ENCODE measurements around the gene SLC7A6. TPM values are rescaled to one million over a fixed set of nuclear protein-coding genes. Genes with fewer than 3 reads are reported as not detected.

SLC7A6 gene
- total RNA-seq (2014; rRNA removed; shearing (Covaris generic)): 16.8 and 19.8 TPM in 2 replicates

DNA sequence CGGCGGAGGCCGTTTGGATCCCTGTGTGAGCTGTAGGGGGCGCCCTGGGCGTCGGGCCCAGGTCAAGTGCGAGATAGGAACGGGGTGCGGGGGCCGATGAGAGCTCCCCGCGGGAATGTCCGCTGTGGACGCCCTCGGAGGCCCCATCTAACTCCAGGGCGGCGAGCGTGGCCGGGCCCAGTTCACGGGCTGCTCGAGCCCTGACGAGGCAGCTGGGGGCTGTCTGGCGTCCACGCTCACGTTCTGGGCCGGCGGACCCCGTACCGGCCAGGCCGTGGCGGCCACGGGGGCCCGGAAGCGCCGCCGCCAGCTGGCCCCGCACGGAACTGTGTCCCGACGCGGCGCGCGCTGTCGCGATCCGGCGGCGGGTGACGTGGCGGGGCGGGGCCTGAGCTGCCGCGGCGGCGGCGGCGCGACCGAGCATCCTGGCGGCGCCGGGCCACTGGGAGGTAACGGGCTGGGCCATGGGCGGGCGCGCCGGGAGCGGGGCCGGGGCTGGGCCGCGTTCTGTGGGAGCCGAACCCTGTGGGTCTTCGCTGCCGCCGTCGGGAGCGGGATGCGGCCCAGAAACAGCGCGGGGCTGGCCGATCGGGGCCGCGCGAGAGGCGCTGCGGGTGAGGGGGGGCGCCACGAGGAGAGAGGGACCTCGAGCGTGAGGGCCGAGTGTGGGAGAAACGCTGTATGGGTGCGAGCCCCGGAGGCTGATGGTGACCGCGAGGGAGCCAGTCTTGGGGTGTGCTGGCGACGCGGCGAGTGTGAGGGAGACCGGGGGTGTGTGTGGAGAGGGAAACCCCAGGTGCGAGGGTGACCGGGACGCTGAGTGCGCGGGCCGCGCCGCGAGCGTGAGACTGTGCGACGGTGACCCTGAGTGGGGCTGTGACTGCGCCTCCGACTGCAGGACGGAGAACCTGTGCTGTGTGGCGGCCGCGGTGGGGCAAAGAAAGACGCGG is at the start of gene SLC7A6:
Gene SLC7A6 (plus strand): TSS at position 399 of the 950 bp plus-strand sequence. CDS start 10,201 bp downstream, outside the sequence.
- peak; percentile 96 for DNase-seq
- peaks cover 4% of the 10 kb centered on the region; the same call in 1 of the 2 replicates for H3K27me3 ChIP-seq (ENCODE audit: control insufficient read depth, insufficient read depth, low read length)
- H3K36me3 ChIP-seq (replicated peaks; ENCODE audit: control insufficient read depth, insufficient read depth, low read length): no peaks in the 10 kb centered on the region; the same call in 1 of the 2 replicates
- H3K4me3 ChIP-seq (ENCODE audit: insufficient read depth, low read depth, low read length): peak within 1 kb of the TSS; percentile 96

DNA sequence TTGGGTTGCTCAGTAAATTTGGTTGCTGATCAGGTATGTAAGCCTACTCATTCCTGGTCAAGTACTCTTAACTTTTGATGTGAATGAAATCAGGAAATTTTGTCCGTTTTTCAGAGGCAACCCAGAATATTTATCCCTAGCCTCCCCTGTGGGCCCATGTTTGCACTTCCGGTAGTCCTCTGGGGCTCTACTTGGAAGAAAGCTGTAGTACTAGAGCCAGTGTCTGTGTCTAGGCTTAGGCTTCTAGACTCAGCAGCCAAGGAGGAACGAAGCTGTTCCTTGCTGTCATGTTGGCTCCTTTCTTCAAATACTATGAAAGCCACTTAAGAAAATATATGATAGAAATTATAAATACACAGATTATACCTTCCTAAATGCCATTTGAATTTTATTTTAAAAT is 49.6 kb upstream of the SLC7A6 start:
- no peak for DNase-seq
- Histone ChIP-seq H3K4me3 (ENCODE audit: insufficient read depth, low read depth, low read length) (no peak overlapping the region), H3K27me3 (ENCODE audit: control insufficient read depth, insufficient read depth, low read length) (no peaks in the 10 kb centered on the region), H3K36me3 (replicated peaks; ENCODE audit: control insufficient read depth, insufficient read depth, low read length) (no peaks in the 10 kb centered on the region)

DNA sequence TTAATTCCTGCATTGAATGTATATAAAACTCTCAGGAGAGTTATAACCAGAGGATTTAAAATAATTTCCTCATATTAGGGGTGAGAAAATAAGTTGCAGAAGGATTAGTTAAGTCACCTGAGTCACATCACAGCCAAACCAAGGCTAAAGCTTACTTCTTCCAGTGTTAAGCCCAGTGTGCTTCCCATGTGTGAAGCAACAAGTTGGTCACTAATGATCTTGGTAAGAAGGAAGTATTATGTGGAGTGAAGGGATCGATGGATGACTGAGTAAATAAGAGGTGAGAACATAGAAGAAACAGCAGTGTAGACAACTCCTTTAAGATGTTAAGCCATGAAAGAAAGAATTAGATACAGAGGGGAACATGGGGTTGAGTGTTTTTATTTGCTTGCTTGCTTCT is 49.0 kb upstream of the SLC7A6 start:
- Histone ChIP-seq H3K27me3 (ENCODE audit: control insufficient read depth, insufficient read depth, low read length) (no peaks in the 10 kb centered on the region), H3K36me3 (replicated peaks; ENCODE audit: control insufficient read depth, insufficient read depth, low read length) (no peaks in the 10 kb centered on the region), H3K4me3 (ENCODE audit: insufficient read depth, low read depth, low read length) (no peak overlapping the region)
- DNase-seq: no peak

DNA sequence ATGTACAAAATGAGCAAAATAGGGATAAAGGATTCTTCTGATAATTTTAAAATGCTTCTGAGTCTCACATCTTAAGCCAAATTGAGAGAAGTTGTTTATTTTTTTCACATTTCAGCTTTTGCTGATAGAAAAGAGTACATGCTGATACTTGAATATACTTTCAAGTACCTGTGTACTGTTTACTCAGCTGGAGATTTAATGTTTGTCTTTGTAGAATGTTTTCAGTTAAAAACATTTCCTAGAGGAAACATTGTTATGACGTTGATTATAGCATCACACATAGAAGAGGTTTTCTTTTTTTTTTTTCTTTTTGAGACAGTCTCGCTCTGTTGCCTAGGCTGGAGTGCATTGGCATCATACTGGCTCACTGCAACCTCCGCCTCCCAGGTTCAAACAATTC is 48.1 kb upstream of the SLC7A6 start:
- no peak for DNase-seq
- Histone ChIP-seq H3K27me3 (ENCODE audit: control insufficient read depth, insufficient read depth, low read length) (no peaks in the 10 kb centered on the region), H3K4me3 (ENCODE audit: insufficient read depth, low read depth, low read length) (no peak overlapping the region), H3K36me3 (replicated peaks; ENCODE audit: control insufficient read depth, insufficient read depth, low read length) (no peaks in the 10 kb centered on the region)

DNA sequence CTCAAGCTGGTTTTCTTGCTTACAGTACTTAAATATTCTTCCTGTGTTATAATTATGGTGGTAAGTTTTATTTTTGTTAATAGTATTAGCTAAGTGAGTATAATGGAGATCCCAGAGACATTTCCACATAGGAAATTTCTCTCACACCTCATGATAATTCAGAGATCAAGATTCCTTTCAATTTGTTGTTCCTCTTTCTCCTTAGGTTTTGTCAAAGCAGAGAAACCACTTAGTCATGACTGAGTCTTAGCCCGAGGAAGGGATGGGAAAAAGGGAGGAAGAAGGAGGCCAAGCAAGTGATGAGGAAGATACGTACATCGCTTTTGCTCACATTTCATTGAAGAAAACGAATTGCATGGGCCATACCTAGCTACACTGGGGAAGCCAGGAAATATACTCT is 46.8 kb upstream of the SLC7A6 start:
- DNase-seq: no peak
- H3K27me3 ChIP-seq (ENCODE audit: control insufficient read depth, insufficient read depth, low read length): no peaks in the 10 kb centered on the region
- no peaks in the 10 kb centered on the region for H3K36me3 ChIP-seq (replicated peaks; ENCODE audit: control insufficient read depth, insufficient read depth, low read length)
- no peak overlapping the region for H3K4me3 ChIP-seq (ENCODE audit: insufficient read depth, low read depth, low read length)

DNA sequence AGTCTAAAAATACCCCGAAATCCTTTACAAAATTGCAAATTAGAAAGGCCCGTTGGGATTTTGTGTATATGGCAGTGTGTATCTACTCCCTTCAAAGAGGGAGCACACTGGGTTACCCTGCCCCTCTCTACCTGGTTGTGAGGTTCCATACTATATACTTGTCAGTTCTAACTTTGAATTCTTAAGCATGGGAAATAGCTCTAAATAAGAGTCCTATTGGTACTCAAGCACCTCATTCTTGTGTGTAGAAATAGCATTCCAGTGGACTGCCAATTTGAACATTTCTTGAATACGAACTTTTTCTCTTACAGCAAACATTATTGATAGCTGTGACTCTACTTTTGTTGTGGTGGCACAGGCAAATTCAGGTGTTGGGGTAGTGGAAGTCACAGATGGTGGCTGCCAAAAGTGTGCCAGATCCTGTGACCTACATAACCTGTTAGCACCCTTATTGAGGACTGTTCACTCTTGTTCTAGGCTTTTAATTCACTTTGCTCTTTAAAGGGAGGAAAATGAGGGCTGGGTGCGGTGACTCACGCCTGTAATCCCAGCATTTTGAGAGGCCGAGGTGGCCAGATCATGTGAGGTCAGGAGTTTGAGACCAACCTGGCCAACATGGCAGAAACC is 44.5 kb upstream of the SLC7A6 start:
- DNase-seq: no peak
- H3K36me3 ChIP-seq (replicated peaks; ENCODE audit: control insufficient read depth, insufficient read depth, low read length): no peaks in the 10 kb centered on the region
- no peaks in the 10 kb centered on the region for H3K27me3 ChIP-seq (ENCODE audit: control insufficient read depth, insufficient read depth, low read length)
- no peak overlapping the region for H3K4me3 ChIP-seq (ENCODE audit: insufficient read depth, low read depth, low read length)

DNA sequence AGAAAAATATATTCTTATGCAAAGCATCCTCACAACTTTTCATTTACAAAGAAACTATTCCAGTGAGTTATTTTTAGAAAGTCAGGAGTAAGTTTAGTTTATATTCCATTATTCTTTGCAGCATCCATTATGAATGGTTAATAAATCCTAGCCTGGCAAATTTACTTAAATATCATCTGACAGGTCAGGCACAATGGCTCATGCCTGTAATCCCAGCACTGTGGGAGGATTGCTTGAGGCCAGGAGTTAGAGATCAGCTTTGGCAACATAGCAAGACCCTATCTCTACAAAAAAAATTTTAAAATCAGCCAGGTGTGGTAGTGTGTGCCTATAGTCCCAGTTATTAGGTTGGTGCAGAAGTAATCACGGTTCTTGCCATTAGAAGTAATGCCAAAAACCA is 41.3 kb upstream of the SLC7A6 start:
- Histone ChIP-seq H3K27me3 (ENCODE audit: control insufficient read depth, insufficient read depth, low read length) (no peaks in the 10 kb centered on the region), H3K4me3 (ENCODE audit: insufficient read depth, low read depth, low read length) (no peak overlapping the region), H3K36me3 (replicated peaks; ENCODE audit: control insufficient read depth, insufficient read depth, low read length) (no peaks in the 10 kb centered on the region)
- no peak for DNase-seq

DNA sequence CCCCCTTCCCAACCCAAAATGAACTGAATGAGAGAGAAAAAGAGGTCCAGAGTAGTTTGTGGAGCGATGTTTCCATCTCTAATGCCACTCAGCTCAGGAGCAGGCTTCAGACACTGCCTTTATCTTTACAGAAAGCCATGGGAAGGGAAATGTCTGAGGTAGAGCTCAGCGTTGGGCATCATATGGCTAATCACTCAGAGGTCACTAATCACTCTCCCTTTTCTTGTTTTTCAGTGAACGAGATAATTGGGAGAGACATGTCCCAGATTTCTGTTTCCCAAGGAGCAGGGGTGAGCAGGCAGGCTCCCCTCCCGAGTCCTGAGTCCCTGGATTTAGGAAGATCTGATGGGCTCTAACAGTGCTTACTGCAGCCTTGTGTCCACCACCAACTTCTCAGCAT is 38.2 kb upstream of the SLC7A6 start:
- Histone ChIP-seq H3K4me3 (ENCODE audit: insufficient read depth, low read depth, low read length) (no peak overlapping the region), H3K36me3 (replicated peaks; ENCODE audit: control insufficient read depth, insufficient read depth, low read length) (peaks cover 16% of the 10 kb centered on the region), H3K27me3 (ENCODE audit: control insufficient read depth, insufficient read depth, low read length) (no peaks in the 10 kb centered on the region)
- DNase-seq: no peak

DNA sequence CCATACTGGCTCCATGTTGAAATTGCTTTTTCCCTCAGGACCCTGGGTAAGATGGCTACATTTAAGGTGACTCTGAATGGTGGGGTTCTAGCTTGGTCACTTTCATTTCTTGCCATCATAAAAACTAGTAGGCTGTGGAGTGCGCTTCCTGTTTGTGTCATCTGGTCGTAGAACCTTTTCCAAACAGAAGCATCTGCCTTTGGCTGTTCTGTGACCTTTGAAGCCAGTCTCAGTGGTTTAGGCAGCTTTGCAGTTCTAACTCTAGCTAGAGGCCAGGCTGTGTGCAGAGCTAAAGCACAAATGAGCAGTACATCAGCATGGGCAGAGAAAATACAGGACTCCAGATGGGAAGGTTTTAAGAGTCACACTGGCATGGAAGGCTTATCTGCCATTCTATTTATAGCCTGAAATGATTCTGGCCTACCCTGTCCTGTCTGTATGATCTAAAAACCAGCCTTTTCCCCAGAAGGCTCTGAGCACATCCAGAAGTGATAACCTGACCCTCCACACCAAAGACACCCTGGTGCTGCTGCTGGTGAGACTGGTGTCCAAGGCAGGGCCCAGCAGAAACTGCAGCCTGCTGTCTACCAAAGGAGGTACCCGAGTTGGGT is 37.0 kb upstream of the SLC7A6 start:
- Histone ChIP-seq H3K36me3 (replicated peaks; ENCODE audit: control insufficient read depth, insufficient read depth, low read length) (peaks cover 26% of the 10 kb centered on the region), H3K27me3 (ENCODE audit: control insufficient read depth, insufficient read depth, low read length) (no peaks in the 10 kb centered on the region)
- no peak for DNase-seq

DNA sequence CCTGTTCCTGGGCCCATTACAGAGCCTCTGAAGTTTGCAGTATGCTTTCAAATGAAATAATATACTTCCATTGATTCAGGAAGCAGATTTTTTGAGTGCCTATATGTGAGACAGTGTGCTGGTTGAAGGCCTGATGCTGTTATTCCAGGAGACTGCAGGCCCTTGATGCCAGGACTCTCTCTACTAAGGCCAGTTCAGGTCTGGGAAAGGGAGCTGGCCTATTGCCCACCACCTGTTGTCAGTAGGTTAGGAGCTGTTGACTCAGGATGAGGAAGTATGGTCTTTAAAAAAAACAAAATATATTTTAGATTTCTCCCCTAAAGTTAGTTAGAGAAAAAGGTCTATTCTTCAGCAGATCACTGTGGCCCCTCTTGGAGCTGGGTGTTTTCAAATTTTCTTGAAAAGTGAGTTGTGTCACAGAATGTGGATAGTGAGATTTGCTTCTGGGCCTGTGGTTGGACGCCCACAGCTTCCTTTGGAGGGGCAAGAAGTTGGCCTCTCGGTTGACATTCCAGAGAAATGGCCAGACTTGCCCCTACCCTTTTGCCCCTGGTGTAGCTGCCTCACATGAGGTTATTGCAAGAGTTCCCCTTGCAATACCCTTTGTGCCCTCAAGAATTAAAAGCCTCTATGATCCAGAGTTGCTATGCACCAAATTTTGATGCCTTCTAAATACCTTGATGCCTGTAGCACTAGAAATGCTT is 36.3 kb upstream of the SLC7A6 start:
- Histone ChIP-seq H3K36me3 (replicated peaks; ENCODE audit: control insufficient read depth, insufficient read depth, low read length) (peaks cover 28% of the 10 kb centered on the region), H3K4me3 (ENCODE audit: insufficient read depth, low read depth, low read length) (no peak overlapping the region), H3K27me3 (ENCODE audit: control insufficient read depth, insufficient read depth, low read length) (no peaks in the 10 kb centered on the region)
- DNase-seq: no peak

More for the DNA sequence above, 37.0 kb upstream of the SLC7A6 start:
- no peak overlapping the region for H3K4me3 ChIP-seq (ENCODE audit: insufficient read depth, low read depth, low read length)

DNA sequence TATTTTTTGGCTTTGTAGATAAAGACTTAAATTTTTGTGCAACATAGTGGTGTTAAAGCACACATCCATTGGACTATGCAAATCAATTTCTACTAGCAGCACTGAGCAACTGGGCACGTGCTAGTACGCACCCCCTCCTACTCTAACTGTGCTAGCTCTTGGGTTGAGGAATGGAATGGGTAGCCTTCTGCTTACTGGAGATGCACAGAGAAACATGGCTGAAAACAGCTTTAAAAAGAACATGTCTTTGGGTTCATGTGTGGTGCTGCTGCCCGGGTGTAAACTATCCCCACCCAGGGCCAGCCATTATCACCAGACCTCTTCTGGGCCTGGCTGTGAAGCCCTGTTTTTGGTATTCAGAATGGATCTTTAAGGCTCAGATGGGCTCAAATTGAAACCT is 35.7 kb upstream of the SLC7A6 start:
- H3K27me3 ChIP-seq (ENCODE audit: control insufficient read depth, insufficient read depth, low read length): no peaks in the 10 kb centered on the region
- H3K36me3 ChIP-seq (replicated peaks; ENCODE audit: control insufficient read depth, insufficient read depth, low read length): peaks cover 31% of the 10 kb centered on the region
- DNase-seq: no peak
- H3K4me3 ChIP-seq (ENCODE audit: insufficient read depth, low read depth, low read length): no peak overlapping the region

DNA sequence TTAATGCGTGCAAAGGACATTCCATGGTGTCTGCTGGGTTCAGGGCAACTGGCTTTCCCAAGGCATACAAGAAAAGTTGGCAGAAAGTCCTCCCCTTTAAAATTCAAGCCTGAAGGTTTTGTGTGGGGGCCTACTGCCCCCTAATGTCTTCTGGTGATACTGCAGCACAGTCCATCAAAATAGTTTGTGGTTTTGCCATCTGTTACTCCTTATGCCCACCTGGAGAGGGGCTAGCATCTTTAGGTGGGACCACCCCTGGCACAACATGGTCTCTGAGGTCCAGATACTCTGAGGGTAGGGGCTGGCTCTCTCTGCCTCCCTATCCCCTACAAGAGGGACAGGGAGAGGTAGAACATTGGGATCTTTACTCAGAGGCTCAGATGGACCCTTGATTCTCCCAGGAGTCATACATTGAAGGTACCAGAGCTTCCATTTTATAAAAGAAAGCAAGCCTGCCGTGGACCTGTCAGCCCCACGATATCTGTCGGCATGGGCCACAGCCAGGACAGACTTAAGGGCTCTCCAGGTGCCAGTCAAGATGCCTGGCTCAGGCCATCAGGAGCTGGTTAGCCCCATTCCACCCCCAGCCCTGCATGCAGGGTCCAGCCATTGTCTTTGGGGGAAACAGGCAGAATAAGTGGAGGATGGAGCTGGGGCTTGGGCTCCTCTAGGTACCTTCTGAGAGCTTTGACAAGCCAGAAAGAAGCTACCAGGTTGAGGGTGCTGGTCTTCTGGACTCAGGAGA is 34.7 kb upstream of the SLC7A6 start:
- DNase-seq: peak; percentile 69
- Histone ChIP-seq H3K36me3 (replicated peaks; ENCODE audit: control insufficient read depth, insufficient read depth, low read length) (peaks cover 31% of the 10 kb centered on the region), H3K27me3 (ENCODE audit: control insufficient read depth, insufficient read depth, low read length) (no peaks in the 10 kb centered on the region), H3K4me3 (ENCODE audit: insufficient read depth, low read depth, low read length) (no peak overlapping the region)

DNA sequence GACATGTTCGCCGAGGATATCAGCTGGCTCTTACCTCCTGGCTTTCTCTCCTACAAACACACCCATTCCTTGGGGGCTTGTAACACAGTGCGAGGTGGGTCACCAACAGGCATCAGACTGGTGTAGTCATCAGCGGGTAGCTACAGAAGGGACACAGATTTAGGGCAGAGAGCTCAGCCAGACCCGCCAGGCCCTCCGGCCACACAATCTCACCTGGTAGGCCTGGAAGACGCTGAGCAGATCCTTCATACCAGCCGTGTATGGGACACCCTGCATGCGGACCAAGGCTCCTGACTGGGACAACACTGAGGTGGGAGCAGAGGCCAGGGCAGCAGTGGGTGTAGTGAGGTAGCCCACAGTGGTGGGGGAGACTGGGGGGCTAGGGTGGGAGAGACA is 34.2 kb upstream of the SLC7A6 start:
- Histone ChIP-seq H3K36me3 (replicated peaks; ENCODE audit: control insufficient read depth, insufficient read depth, low read length) (peaks cover 31% of the 10 kb centered on the region), H3K4me3 (ENCODE audit: insufficient read depth, low read depth, low read length) (no peak overlapping the region), H3K27me3 (ENCODE audit: control insufficient read depth, insufficient read depth, low read length) (peaks cover 2% of the 10 kb centered on the region; the same call in 1 of the 2 replicates)
- DNase-seq: no peak

DNA sequence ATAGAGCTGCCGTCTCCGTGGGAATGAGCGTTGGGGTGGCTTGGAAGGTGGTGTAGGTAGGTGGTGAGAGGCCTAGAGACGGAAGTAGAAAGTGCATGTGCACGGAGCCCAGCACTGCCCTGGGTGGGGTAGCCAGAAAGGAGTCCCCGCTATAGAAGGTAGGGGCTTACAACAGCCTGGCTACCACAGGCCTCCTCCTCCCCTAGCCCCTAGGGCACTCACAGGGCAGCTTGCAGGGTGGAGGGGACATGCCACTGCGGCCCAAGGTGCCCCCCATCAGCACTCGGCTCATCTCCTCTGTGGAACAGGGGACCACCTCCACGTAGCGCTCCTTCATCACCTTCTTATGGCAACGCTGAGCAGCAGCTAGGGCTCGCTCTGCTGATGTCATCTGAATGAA is 33.4 kb upstream of the SLC7A6 start:
- DNase-seq: no peak
- Histone ChIP-seq H3K4me3 (ENCODE audit: insufficient read depth, low read depth, low read length) (no peak overlapping the region), H3K36me3 (replicated peaks; ENCODE audit: control insufficient read depth, insufficient read depth, low read length) (peaks cover 31% of the 10 kb centered on the region), H3K27me3 (ENCODE audit: control insufficient read depth, insufficient read depth, low read length) (peaks cover 4% of the 10 kb centered on the region; the same call in 1 of the 2 replicates)
